ENCODE measurements around the gene CAPN15.

CAPN15 gene

DNA sequence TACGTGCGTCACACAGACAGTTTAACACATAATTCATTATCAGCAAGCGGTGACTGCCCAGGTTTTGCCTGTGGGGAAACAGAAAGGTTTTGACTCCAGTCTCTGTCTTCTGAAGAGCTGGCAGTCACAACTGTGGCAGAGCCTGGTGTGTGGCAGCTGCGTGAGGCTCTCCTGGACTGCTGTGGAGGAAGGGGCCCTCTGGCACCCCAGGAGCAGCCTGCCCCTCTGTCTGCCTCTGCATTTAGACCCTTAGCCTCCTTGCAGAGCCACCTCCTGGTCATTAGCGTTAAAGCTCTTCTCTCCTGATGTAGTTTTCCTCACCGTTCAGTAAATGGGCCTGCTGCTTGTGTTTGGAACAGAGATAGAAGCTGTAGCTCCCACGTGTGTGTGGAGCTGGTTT lies 73.3 kb downstream of the CAPN15 start:
- Histone ChIP-seq H3K27me3 (ENCODE audit: insufficient read depth, poor library complexity, severe bottlenecking) (no peaks in the 10 kb centered on the region), H3K36me3 (ENCODE audit: low read depth) (0 out of 2 replicates have a peak, but pooled peaks cover 3% of the 10 kb centered on the region), H3K4me3 (ENCODE audit: severe bottlenecking) (no peak overlapping the region), H3K9me3 (ENCODE audit: severe bottlenecking) (peaks cover 2% of the 10 kb centered on the region), H3K4me1 (ENCODE audit: insufficient read depth, poor library complexity, severe bottlenecking) (peaks cover 3% of the 10 kb centered on the region), H3K27ac (ENCODE audit: poor library complexity, severe bottlenecking) (no peak overlapping the region)
- peak; percentile 48; the same call in 2 of the 3 replicates for ATAC-seq (ENCODE audit: low read depth)
- TF ChIP-seq, protein P1, sequence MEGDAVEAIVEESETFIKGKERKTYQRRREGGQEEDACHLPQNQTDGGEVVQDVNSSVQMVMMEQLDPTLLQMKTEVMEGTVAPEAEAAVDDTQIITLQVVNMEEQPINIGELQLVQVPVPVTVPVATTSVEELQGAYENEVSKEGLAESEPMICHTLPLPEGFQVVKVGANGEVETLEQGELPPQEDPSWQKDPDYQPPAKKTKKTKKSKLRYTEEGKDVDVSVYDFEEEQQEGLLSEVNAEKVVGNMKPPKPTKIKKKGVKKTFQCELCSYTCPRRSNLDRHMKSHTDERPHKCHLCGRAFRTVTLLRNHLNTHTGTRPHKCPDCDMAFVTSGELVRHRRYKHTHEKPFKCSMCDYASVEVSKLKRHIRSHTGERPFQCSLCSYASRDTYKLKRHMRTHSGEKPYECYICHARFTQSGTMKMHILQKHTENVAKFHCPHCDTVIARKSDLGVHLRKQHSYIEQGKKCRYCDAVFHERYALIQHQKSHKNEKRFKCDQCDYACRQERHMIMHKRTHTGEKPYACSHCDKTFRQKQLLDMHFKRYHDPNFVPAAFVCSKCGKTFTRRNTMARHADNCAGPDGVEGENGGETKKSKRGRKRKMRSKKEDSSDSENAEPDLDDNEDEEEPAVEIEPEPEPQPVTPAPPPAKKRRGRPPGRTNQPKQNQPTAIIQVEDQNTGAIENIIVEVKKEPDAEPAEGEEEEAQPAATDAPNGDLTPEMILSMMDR (IDR thresholded peaks at IDR 0.05; ENCODE audit: poor library complexity, severe bottlenecking): peak; percentile 44
- no peak for DNase-seq (ENCODE audit: low spot score)

GRCh38 chr16:603933-604332 lies 76.4 kb downstream of the CAPN15 start:
- Histone ChIP-seq H3K36me3 (ENCODE audit: low read depth) (0 out of 2 replicates have a peak, but pooled peaks cover 3% of the 10 kb centered on the region), H3K9me3 (ENCODE audit: severe bottlenecking) (peaks cover 2% of the 10 kb centered on the region), H3K4me3 (ENCODE audit: severe bottlenecking) (no peak overlapping the region), H3K27ac (ENCODE audit: poor library complexity, severe bottlenecking) (no peak overlapping the region), H3K4me1 (ENCODE audit: insufficient read depth, poor library complexity, severe bottlenecking) (no peaks in the 10 kb centered on the region), H3K27me3 (ENCODE audit: insufficient read depth, poor library complexity, severe bottlenecking) (no peaks in the 10 kb centered on the region)
- ATAC-seq (ENCODE audit: low read depth): no peak
- DNase-seq (ENCODE audit: low spot score): no peak
- TF ChIP-seq, protein P1 (IDR thresholded peaks at IDR 0.05; ENCODE audit: poor library complexity, severe bottlenecking): no peak
